Activated CD8-positive, alpha-beta memory T cell treated with anti-CD3 and anti-CD28 coated beads for 48 hours (primary cell): ENCODE data around the gene NDUFA9.

Experiments used
- DNase-seq, 3 experiments: peaks; one replicate each; pipeline ENCODE4 v3.0.0-alpha.2; 2020; ENCODE audit warnings: low read depth in 2 of 3, low spot score in 2 of 3

The NDUFA9 gene

DNA sequence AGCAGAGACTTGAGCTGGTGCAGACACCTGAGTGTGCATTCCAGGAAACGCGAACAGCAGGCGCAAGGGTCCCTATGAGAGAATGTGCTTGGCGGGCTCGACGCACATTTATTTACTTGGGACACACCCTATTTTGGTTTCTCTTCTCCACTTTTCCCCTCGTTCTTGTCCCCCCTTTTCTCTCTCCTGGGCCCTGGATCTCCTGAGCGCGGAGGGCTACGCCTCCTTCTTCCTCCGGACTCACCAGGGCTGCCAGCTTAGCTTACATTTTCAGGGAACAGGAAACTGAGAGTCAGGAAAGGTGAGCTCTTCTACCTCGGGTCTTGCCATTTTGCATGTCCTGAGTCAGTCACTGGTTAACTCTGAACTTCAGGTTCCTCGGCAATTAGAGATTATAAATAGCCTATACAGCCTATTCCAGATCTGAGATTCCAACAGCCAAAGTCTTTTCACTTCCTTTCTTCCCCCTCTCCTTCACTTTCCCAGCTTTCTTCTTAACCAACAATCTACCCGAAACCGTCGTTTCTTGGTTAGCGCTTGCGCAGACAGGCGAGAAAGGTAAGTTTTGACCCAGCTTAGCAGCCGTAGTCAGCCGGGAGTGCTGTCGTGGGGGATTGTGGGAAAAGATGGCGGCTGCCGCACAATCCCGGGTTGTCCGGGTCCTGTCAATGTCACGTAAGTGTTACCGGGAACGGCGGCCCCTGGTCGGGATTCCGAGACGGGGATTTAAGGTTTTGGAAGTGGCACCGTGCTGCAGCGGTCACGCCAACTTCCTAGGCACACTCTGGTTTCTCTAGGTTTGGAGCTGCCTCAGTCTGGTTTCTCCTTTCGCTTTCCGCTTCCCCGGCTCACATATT lies at the start of gene NDUFA9, which contains the start of gene AKAP3:
NDUFA9 (plus strand) TSS at position 614 of the 857 bp plus-strand sequence; CDS start at position 627, 13 bp downstream.
AKAP3 (minus strand) TSS at position 551 of the 857 bp plus-strand sequence. CDS start 10,855 bp downstream, outside the sequence.
- peak; percentile 53 to 62 (median 60) for DNase-seq

GRCh38 chr12:4603421-4603820 lies 45.5 kb upstream of the NDUFA9 start:
- no peak for DNase-seq

- DNase-seq = no peak
Observed at GRCh38 chr12:4603946-4604345, 45.0 kb upstream of the NDUFA9 start.

- peak; percentile 48 to 51 (median 51) for DNase-seq
Observed at GRCh38 chr12:4604684-4605193, 44.2 kb upstream of the NDUFA9 start.

GRCh38 chr12:4607056-4607455 lies 41.9 kb upstream of the NDUFA9 start:
- DNase-seq = no peak

DNA sequence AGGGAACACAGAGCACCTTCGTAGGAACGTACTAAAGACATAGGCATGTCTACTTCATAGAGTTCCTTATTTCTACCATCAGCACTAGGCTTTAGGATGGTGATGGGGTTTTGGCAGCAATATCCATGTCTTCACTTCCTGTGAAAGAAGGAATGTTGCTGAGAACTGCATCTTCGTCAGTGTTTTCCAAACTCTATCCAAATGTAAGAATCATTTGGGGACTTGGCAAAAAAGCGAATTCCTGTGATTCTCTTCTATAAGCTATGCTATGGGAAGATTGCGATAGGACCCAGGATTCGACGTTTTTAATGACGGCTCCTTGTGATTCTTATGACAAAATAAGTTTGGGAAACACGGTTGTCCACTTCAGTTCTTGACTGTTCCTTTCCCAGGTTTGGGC lies 39.8 kb upstream of the NDUFA9 start:
- no peak for DNase-seq

DNA sequence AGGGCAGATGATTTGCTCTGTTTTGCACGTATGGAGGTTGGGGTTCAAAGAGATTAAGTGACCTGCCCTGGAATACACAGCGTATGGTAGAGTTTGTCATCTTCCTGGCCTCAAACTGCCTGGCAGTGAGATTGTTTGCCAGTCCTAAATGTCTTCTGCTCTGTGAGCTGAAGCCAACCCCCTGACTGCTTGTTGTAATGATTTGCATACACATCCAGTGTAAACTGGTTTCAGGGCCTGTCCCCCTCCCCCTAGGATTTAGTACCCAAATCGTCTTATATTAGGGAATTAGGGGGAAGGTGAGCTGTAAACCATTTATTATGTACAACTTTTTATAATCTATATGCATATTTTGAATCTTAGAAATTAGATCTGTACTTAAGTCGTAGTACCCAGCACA lies 38.4 kb upstream of the NDUFA9 start:
- no peak for DNase-seq

- DNase-seq = no peak
Observed at GRCh38 chr12:4615667-4616066, 33.2 kb upstream of the NDUFA9 start.

DNA sequence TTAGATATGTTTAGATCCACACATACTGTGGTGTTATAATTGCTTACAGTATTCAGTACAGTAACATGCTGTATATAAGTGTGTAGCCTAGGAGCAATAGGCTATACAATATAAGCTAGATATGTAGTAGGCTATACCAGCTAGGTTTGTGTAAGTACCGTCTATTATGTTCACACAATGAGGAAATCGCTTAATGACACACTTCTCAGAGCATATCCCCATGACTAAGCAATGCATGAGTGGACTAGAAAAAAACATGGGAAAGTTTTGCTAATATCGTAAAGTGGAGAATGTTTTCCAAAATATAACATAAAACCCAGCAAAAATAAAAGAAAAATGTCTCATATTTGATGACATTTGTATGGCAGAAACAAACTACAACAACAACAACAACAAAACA lies 27.4 kb upstream of the NDUFA9 start:
- no peak for DNase-seq

- DNase-seq = no peak
Observed at GRCh38 chr12:4626543-4626942, 22.4 kb upstream of the NDUFA9 start.

GRCh38 chr12:4628406-4628805 lies 20.5 kb upstream of the NDUFA9 start:
- DNase-seq = no peak

DNA sequence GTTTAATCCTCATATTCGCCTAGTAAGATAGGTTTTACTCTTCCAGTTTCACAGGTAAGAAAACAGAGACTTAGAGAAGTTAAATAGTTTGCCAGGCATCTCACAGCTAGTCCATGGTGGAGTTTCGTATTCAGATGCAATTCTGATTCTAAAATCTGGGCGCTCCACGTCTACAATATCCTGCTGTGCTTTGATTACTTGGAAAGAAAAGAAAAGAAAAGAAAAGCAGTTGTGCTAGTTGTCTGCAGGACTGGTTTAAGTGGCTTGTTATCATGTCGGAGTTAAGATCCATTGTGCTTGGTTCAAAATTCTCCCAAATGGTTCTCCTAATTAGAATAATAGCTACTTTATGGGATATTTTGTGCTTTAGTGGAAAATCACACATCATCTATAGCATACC lies 18.7 kb upstream of the NDUFA9 start:
- DNase-seq = no peak

- no peak for DNase-seq
Observed at GRCh38 chr12:4643747-4644146, 5.2 kb upstream of the NDUFA9 start.

GRCh38 chr12:4645023-4645422 lies 3.9 kb upstream of the NDUFA9 start:
- no peak for DNase-seq

- DNase-seq = no peak
Observed at GRCh38 chr12:4648104-4648500, 812 bp upstream of the NDUFA9 start.

DNA sequence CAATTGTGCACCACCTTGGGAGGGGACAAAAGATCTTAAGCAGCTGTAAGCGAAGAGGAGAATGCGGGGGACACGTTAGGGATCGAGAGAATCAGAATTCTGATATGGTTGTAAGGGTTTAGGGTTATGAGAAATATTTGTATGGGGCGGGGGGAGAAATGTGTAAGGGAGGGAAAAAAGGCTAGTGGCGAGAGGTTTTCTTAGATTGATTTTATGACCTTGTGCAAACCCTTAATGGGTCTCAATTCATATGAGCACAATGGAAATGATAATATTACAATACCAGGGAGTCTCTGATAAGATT lies 396 bp downstream of the NDUFA9 start:
- no peak for DNase-seq

- no peak for DNase-seq
Observed at GRCh38 chr12:4653257-4653656, 4.3 kb downstream of the NDUFA9 start.

- DNase-seq = no peak
Observed at GRCh38 chr12:4653691-4654090, 4.8 kb downstream of the NDUFA9 start.

- no peak for DNase-seq
Observed at GRCh38 chr12:4663971-4664505, 15.1 kb downstream of the NDUFA9 start.

DNA sequence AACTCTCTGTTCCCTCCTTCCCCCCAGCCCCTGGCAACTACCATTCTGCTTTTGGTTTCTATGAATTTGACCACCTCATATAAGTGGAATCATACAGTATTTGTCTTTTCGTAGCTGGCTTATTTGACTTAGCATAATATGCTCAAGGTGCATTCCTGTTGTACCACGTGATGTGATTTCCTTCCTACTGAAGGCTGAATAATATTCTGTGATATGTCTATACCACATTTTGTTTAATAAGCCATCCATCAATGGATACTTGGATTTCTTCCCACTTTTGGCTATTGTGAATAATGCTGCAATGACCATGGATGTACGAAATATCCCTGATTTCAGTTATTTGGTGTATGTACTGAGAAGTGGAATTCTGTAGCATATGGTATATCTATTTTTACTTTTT lies 16.3 kb downstream of the NDUFA9 start:
- DNase-seq = no peak

- DNase-seq = no peak
Observed at GRCh38 chr12:4679711-4680110, 30.8 kb downstream of the NDUFA9 start.

GRCh38 chr12:4681732-4682131 lies 32.8 kb downstream of the NDUFA9 start:
- no peak for DNase-seq

DNA sequence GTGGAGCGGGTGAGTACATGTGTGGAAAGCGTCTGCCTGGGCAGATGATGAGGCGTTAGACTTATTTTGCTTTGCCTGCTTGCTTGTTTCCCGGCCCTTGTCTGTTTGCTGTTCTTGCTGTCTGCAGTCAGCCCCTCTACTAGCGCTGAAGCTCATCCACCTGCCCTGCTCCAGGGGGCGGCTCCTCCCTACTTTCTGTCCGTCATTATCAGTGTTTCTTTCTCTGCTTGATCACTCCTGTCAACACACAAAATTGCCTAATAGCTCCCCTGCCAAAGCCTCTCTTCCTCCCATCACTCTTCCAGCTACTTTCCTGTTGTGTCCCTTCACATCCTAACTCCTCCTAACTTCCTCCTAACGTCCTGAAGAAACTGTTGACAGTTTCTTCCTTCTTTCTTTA lies 36.4 kb downstream of the NDUFA9 start:
- DNase-seq = no peak
